HG03103 (cell line): ENCODE results near the gene DHFR2.

Experiments
- ATAC-seq: cut with Tn5 transposase; IDR thresholded peaks from one replicate; pipeline ENCODE4 v1.9.1; 2021; ENCODE audit warnings: low read depth; ENCODE audit not compliant: unreplicated experiment

DHFR2 gene

DNA sequence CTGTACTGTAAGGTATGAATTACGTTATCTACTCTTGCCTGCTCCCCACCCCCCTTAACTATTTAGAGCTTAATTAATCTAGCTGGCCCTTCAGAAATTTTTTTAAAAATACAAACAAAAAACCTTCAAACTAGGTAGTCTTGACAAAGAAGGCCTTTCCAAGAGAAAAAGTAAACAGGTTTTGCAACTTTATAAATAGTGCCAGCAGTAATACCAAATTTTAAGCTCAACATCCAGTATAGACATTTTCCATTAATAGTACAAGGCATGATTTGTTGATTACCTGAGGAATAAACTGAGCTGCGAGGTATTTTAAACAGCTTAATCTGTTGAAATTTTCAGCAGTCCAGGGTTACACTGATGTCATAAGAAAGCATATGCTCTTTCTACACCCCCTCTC lies 54.5 kb downstream of the DHFR2 start:
- no peak for ATAC-seq
